Stimulated activated effector memory CD8-positive, alpha-beta T cell treated with anti-CD3 and anti-CD28 coated beads, Interleukin-12 subunit alpha, Interleukin-12 subunit beta, amount 100 ng/mL, for 72 hours (primary cell): ENCODE data around the gene APP.
A peak's percentile ranks its signal among the peaks of the same experiment; 100 is the strongest.

Source experiments
- ATAC-seq: fragments of 150-1000 bp; cut with Tn5 transposase; 2 replicates; pipeline ENCODE4 v1.10.0; 2021
- DNase-seq, 2 donors: peaks; one replicate each; pipeline ENCODE4 v3.0.0; 2021 to 2022; ENCODE audit warnings: low spot score in 2 of 2
- H3K27ac Mint-ChIP-seq: one replicate; pipeline ENCODE4 v1.8.0; 2022; ENCODE audit warnings: mild to moderate bottlenecking, mixed read lengths
- H3K36me3 Mint-ChIP-seq: one replicate; pipeline ENCODE4 v1.8.0; 2022; ENCODE audit warnings: mild to moderate bottlenecking, mixed read lengths
- H3K4me1 Mint-ChIP-seq: one replicate; pipeline ENCODE4 v1.8.0; 2022; ENCODE audit warnings: mixed read lengths
- H3K4me3 Mint-ChIP-seq: one replicate; pipeline ENCODE4 v1.8.0; 2022; ENCODE audit warnings: mild to moderate bottlenecking, mixed read lengths
- H3K9me3 Mint-ChIP-seq: one replicate; pipeline ENCODE4 v1.8.0; 2022; ENCODE audit warnings: mixed read lengths

APP gene

DNA sequence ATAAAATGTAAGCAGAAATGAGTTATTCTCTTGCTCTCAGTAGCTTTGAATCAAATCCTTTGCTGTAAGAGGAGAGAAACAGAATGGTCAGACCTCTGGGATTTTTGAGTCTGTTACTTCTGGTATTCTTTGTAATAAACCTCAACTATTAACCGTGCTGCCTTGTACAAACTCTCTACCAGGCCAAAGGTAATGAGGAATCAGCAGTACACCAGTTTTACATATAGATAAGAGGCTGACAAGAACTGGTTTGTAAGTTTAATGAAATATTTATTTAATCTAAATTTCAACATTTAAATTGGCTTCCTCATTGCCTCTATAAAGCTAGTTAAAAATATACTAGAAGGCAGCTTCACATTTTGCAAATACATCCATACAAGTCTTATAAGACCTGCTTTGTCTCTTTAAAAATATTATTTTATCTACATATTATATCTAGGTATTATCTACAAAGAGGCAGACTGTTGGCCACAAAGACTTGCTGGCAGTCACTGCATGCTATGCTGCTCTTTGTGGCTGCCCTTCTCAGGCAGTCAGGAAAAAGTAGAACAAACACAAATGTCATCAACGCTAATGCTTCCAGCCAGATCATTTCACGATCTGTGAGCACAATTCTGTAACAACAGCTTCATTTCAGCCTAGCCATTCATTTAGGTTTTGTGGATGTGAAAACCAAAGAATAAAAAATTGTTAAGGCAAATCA is 262.8 kb downstream of the APP start:
- Mint-ChIP-seq H3K36me3 (no peaks in the 10 kb centered on the region), H3K4me1 (no peaks in the 10 kb centered on the region), H3K4me3 (no peak overlapping the region), H3K9me3 (no peaks in the 10 kb centered on the region), H3K27ac (no peak overlapping the region)
- ATAC-seq = no peak
- DNase-seq = no peak

DNA sequence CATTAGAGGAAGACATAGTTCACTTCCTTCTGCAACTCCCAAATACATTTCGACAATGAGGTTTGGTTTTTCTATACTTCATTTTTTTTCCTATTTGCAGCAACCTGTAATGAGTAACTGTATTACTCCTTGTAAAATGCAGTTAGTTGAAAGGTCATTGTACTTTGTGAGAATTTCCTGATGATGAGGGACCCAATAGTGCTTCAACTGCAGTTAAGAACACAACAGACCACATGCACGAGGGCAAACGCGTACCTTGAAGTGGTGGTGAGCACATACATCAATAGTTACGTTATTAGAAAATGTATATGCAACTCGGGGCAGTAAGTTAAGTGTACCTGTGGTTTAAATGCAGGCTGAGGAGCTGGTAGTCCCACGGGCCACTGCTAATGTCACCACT is 264.0 kb downstream of the APP start:
- Mint-ChIP-seq H3K27ac (no peak overlapping the region), H3K4me1 (no peaks in the 10 kb centered on the region), H3K4me3 (no peak overlapping the region), H3K9me3 (no peaks in the 10 kb centered on the region), H3K36me3 (no peaks in the 10 kb centered on the region)
- DNase-seq (no peak), ATAC-seq (no peak)

DNA sequence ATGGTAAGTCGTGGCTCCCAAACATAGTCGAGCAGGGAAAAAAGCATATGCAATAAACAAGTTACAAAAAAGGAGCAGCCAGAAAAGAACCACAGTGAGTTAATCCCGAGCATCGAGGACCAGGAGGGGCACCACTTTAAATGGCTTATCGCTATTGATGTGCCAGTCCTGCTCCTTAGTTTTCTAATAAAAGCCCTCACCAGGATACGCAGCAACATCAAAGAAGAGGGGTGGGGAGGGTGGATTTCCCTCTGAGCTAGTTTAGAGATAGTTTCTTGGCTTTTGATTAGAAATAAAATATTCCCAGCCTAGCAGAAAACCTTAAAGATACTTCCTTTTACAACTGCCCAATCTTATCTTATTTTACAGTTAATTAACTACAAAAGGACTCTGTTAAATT is 265.4 kb downstream of the APP start:
- Mint-ChIP-seq H3K27ac (no peak overlapping the region), H3K4me3 (no peak overlapping the region), H3K36me3 (no peaks in the 10 kb centered on the region), H3K4me1 (no peaks in the 10 kb centered on the region), H3K9me3 (no peaks in the 10 kb centered on the region)
- no peak for DNase-seq
- ATAC-seq = no peak

DNA sequence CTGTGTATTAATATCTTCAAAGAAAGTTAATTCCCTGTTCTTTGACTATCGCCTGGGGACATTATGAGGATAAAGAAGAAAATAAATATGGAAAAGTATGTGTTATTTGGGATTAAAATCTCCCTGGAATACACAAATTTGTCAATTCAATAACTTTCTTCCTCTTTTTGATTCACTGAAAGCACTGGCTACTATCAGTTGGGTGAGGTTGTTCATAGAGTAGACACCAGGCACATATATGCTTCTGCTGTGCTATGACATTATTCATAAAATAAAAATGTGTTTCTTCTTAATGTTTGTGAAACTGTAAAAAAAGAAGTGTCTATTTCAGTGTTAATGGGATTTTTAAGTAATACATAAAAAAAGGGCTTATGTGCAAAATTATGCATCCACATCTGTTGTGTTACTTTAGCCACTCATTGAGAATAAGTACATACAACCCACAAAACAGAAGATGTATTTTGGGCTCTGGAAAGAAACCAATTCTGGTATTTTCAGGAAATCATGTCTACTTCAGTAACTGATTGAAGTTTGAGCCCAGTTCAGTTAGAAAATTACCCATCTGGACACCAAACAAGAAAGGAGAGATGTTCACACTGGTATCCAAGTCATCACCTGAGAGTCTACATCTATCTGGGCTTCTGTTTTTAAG is 266.4 kb downstream of the APP start:
- H3K36me3 Mint-ChIP-seq = no peaks in the 10 kb centered on the region
- no peak overlapping the region for H3K27ac Mint-ChIP-seq
- ATAC-seq = no peak

DNA sequence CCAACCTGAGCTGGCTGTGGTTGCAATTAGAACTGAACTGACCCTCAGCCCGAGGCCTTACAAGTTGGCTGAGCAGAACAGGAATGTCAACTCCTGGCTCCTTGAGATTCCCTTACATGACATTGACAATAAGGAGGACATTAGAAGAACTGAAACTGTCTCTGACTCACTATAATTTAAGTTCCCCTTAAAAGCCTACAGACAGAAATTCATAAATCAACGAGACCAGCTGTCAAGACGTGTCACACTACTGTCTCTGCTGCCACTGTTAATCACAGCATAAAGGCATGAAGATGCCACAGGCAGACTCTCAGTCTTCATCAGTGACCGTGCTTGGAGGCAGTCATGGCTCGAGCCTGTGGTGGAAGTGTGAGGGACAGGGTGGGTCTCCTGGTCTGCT is 267.0 kb downstream of the APP start:
- no peak overlapping the region for H3K27ac Mint-ChIP-seq
- H3K9me3 Mint-ChIP-seq = no peaks in the 10 kb centered on the region
- H3K36me3 Mint-ChIP-seq = no peaks in the 10 kb centered on the region
- ATAC-seq = peak; percentile 39
- no peak for DNase-seq
- H3K4me1 Mint-ChIP-seq = no peaks in the 10 kb centered on the region
- no peak overlapping the region for H3K4me3 Mint-ChIP-seq

More for the DNA sequence above, 266.4 kb downstream of the APP start:
- H3K4me3 Mint-ChIP-seq = no peak overlapping the region
- no peaks in the 10 kb centered on the region for H3K4me1 Mint-ChIP-seq
- no peak for DNase-seq
- H3K9me3 Mint-ChIP-seq = no peaks in the 10 kb centered on the region

DNA sequence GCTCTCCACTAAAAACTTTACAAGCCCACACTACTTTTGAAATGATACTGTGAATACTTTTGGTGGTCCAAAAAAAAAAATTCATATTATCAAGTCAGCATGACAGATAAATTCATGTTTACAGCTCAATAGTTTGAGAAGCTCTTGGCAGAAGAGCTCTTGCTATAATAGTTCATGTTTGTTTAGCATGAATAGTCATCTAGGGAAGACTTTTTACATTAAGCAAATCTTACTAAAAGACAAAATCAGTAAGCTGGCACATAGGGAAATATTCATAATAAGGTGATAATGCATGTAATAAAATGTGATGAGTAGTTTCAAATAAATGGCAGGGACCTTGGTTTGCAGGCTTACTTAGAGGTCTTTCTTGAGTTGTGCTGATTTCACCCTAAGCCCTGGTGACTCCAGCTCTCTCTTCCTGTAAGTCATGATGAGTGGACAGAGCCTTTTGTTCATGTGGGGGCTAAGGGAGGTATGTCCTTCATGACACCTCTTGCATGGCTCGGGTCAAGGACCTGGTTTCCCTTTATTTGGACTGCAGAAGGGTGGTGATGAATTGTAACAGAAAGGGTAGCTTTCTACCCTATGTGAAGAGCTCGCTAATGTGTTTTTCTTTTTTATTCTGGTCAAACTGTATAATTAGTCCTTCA is 269.1 kb downstream of the APP start:
- no peaks in the 10 kb centered on the region for H3K4me1 Mint-ChIP-seq
- ATAC-seq (no peak), DNase-seq (no peak)
- H3K36me3 Mint-ChIP-seq = no peaks in the 10 kb centered on the region
- no peak overlapping the region for H3K27ac Mint-ChIP-seq
- H3K9me3 Mint-ChIP-seq = no peaks in the 10 kb centered on the region
- H3K4me3 Mint-ChIP-seq = no peak overlapping the region

DNA sequence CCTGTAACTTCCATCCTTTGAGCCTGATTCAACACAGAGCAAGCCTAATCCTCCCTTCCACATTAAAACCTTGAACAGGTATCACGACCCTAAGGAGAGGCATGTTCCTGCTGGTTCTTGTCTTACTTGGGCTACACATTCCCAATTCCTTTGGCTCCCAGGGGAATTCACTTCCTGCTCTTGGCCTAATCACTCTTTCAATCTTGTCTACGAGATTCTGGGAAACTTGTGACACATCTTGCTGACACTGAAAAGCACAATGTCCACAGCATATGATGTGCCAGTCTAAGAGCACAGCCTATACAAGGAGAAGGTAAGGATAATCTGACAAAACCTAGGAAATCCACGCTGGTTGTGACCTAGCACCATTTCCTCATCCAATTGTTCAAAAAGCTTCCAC is 271.9 kb downstream of the APP start:
- no peak for DNase-seq
- H3K36me3 Mint-ChIP-seq = no peaks in the 10 kb centered on the region
- ATAC-seq = no peak
- H3K4me1 Mint-ChIP-seq = no peaks in the 10 kb centered on the region
- H3K27ac Mint-ChIP-seq = no peak overlapping the region
- no peaks in the 10 kb centered on the region for H3K9me3 Mint-ChIP-seq
- H3K4me3 Mint-ChIP-seq = no peak overlapping the region

DNA sequence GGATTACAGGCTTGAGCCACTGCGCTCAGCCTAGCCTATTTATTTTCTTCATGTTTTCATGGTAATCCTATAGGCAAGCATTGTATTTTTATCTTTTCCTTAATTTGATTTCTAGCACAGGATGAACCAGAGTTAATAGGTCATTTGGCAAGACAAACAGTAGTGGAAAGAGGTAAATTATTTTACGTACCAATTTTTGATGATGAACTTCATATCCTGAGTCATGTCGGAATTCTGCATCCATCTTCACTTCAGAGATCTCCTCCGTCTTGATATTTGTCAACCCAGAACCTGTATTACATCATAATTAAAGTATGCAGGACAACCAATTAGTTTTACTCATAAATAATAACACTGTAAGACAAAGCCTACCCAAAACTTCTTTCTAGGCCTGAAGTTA is 273.2 kb downstream of the APP start:
- H3K27ac Mint-ChIP-seq = no peak overlapping the region
- H3K36me3 Mint-ChIP-seq = no peaks in the 10 kb centered on the region
- H3K4me3 Mint-ChIP-seq = no peak overlapping the region
- DNase-seq (no peak), ATAC-seq (no peak)
- no peaks in the 10 kb centered on the region for H3K4me1 Mint-ChIP-seq
- H3K9me3 Mint-ChIP-seq = no peaks in the 10 kb centered on the region

DNA sequence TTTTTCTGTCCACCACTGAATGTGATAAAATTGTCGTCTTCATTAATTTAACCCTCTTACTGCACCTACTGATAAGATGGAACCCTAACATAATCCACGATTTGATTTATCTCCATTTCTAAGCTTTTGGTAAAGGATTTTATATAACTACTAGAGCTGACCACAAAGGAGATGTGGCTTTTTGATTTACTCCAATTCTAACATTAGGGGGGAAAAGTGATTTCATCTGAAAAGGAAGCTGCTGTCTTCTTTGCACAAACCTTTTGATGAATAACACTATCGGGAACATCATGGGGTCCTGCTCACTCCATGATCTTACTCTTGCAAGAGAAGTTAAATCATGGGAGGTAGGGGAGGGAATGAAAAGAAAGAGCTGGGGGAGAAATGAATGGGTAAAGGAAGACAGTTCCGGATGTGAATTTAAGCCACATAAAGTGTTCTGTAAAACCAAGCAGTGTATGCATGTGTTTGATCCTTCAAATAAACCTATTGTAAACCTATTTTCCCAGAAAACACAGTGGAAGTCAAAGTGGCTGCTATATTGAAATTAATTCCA is 274.0 kb downstream of the APP start:
- no peak for ATAC-seq
- Mint-ChIP-seq H3K4me1 (no peaks in the 10 kb centered on the region), H3K9me3 (no peaks in the 10 kb centered on the region), H3K4me3 (no peak overlapping the region), H3K36me3 (no peaks in the 10 kb centered on the region), H3K27ac (no peak overlapping the region)
- DNase-seq = no peak

DNA sequence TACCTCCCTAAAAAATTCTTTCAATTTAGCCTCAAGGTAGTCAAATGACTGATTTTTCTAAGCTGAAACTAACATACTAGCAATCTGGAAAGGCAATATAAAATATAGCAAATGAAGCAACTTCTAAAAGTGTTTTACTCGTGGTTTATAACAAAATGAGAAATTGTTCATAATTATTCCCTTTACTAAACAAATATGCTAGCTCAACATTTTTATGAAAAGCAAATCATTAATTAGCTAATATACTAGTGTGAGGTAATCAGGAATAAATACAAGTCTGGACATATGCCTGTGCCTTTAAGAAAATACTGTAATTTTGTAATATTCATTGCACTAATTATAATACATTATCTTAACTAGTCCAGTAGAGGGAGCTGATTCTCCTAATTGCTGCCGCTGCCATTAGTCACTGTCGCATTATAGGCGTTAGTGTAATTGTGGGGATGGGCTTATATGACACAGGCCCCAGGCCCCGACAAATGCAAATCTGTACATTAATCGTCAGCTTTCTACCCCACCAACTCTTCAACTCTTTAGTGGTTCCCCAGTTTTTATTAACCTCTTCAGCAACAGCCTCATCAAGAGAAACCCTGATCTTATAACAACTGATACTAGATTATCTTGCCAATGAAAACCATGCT is 274.9 kb downstream of the APP start:
- no peak for DNase-seq
- Mint-ChIP-seq H3K4me3 (no peak overlapping the region), H3K4me1 (no peaks in the 10 kb centered on the region), H3K9me3 (no peaks in the 10 kb centered on the region), H3K27ac (no peak overlapping the region), H3K36me3 (no peaks in the 10 kb centered on the region)
- ATAC-seq = peak; percentile 26

DNA sequence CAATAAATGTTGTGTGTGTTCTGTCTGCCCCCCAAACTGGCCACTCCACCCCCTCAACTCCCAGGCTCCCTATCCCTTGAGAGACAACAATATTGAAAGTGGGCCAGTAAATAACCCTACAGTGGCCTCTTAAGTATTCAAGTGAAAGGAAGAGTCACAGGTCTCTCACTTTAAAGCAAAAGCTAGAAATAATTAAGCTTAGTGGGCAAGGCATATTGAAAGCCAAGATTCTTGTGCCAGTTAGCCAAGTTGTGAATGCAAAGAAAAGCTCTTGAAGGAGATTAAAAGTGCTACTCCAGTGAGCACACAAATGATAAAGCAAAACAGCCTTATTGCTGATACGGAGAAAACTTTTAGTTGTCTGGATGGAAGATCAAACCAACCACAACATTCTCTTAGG is 277.4 kb downstream of the APP start:
- no peak overlapping the region for H3K27ac Mint-ChIP-seq
- no peaks in the 10 kb centered on the region for H3K9me3 Mint-ChIP-seq
- no peak overlapping the region for H3K4me3 Mint-ChIP-seq
- no peaks in the 10 kb centered on the region for H3K4me1 Mint-ChIP-seq
- no peaks in the 10 kb centered on the region for H3K36me3 Mint-ChIP-seq
- no peak for ATAC-seq
- no peak for DNase-seq

DNA sequence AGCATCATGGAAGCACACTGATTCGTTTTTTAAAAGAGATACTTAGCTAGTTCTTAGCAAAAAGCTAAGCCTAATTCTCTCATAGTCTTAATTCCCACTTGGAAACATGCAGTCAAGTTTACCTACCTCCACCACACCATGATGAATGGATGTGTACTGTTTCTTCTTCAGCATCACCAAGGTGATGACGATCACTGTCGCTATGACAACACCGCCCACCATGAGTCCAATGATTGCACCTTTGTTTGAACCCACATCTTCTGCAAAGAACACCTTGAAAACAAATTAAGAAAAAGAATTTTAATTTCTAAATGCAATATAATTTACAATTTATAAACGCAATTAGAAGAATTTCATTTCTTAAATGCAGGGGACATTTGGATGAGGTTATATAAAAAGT is 279.0 kb downstream of the APP start:
- H3K4me3 Mint-ChIP-seq = no peak overlapping the region
- no peak for ATAC-seq

DNA sequence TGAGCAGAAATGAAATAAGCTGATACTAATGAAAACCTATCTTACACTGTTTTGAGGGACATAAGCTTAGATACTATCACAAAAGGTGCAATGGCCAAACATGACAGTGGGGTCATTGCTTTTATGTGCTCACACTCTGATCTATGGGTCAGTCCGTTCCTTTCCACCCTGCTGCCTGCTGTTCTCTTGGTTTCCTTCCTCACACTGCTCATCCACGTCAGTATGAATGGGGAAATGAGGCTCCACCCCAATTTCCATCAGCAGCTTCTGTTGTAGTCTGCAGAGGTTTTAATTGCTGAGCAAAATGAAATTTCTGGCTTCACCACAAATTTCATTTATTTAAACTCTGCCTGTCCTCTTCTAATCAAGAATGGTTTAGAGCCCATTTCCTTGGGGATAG is 280.6 kb downstream of the APP start:
- no peak for ATAC-seq
- Mint-ChIP-seq H3K27ac (no peak overlapping the region), H3K9me3 (no peaks in the 10 kb centered on the region), H3K36me3 (no peaks in the 10 kb centered on the region), H3K4me1 (no peaks in the 10 kb centered on the region), H3K4me3 (no peak overlapping the region)
- no peak for DNase-seq

More for the DNA sequence above, 279.0 kb downstream of the APP start:
- no peaks in the 10 kb centered on the region for H3K9me3 Mint-ChIP-seq
- no peaks in the 10 kb centered on the region for H3K36me3 Mint-ChIP-seq
- DNase-seq = no peak
- H3K4me1 Mint-ChIP-seq = no peaks in the 10 kb centered on the region
- H3K27ac Mint-ChIP-seq = no peak overlapping the region

DNA sequence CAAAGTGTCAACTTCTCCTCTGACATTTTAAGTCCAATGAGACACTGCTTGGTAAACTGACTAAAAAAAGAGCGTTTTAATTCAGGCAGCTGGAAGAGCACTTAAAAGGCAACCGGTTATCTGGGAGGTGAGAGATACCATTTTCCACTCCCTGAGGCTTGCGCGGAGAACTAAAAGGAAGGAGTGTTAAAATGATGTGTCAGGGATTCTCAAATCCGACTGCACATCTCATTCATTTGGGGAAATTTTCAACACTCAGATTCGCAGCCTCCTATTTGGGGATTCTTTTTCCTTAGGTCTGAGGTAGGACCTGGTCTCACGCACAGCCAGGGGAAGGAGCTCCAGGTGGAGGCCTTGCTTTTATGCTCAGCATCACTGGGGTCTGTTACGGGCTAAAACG is 281.9 kb downstream of the APP start:
- Mint-ChIP-seq H3K4me1 (no peaks in the 10 kb centered on the region), H3K36me3 (no peaks in the 10 kb centered on the region), H3K27ac (no peak overlapping the region), H3K4me3 (no peak overlapping the region), H3K9me3 (no peaks in the 10 kb centered on the region)
- DNase-seq (no peak), ATAC-seq (no peak)

DNA sequence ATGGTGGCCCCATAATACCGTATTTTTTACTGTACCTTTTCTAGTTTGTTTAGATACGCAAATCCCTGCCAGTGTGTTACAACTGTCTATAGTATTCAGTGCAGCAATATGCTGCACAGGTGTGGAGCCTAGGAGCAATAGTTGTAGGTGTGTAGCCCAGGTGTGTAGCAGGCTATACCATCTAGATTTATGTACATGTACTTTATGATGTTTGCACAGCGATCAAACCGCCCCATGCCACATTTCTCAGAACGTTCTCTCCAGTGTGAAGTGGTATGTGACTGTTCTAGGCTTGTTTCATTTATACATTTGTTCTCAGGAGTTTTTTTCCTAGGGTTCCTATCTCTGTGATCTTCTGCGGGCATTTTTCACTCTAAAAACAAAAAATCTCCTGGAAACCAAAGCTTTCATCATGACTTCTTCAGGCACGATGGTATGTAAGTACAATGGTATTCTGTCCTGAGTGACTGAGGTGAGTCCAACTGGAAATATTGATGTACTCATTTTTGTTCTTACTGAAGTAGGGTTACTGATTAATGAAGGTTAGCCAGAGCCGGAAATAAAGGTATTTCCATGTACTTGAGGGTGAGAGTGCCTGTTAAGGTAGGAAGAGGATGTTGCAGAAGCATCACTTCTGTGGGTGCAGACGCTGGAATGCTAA is 282.8 kb downstream of the APP start:
- DNase-seq (no peak), ATAC-seq (no peak)
- no peak overlapping the region for H3K4me3 Mint-ChIP-seq
- no peaks in the 10 kb centered on the region for H3K9me3 Mint-ChIP-seq
- H3K36me3 Mint-ChIP-seq = no peaks in the 10 kb centered on the region
- H3K27ac Mint-ChIP-seq = no peak overlapping the region
- no peaks in the 10 kb centered on the region for H3K4me1 Mint-ChIP-seq
